Measurements from ENCODE around the gene PRR5L.

DNA sequence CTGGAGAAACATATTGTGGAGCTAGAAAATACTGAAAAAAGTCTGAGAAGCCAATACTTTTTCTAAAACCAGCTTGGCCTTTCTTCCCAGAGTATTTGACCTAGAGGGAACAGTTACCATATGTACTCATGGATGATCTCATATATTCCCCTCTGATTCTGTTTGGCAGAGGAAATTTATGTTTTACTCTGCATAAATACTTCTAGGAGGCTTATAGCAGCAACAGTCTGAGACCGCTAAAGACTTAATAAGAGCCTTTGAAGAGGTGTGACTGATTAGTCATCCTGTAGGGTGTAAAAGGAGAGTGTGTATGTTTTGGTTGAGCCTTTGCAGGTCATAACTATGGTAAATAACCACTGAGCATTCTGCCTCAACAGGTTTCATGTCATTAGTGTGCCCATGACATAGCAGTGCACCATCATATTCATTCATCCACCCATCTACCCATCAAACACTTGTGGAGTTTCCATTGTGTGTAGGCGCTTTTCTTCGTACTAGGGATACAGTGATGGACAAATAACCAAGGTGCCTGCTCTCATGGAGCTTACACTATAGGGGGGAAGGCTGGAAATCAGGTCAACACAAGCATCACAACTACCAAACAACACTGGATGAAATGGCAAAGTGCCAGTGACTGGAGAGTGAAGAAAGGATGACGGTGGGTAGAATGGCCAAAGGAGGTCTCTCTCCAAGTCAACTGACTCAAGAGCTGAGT is 169.5 kb downstream of the PRR5L start:
- TF ChIP-seq, protein P1, sequence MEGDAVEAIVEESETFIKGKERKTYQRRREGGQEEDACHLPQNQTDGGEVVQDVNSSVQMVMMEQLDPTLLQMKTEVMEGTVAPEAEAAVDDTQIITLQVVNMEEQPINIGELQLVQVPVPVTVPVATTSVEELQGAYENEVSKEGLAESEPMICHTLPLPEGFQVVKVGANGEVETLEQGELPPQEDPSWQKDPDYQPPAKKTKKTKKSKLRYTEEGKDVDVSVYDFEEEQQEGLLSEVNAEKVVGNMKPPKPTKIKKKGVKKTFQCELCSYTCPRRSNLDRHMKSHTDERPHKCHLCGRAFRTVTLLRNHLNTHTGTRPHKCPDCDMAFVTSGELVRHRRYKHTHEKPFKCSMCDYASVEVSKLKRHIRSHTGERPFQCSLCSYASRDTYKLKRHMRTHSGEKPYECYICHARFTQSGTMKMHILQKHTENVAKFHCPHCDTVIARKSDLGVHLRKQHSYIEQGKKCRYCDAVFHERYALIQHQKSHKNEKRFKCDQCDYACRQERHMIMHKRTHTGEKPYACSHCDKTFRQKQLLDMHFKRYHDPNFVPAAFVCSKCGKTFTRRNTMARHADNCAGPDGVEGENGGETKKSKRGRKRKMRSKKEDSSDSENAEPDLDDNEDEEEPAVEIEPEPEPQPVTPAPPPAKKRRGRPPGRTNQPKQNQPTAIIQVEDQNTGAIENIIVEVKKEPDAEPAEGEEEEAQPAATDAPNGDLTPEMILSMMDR (IDR thresholded peaks at IDR 0.05; ENCODE audit: insufficient read depth, low read length, poor library complexity, severe bottlenecking) = no peak
- no peak for TF ChIP-seq EZH2phosphoT487 (conservative IDR thresholded peaks at IDR 0.05; ENCODE audit: low read length)

Data from SU-DHL-6 (cell line).